WTC11 (cell line): ENCODE results near the gene SLC25A21. TPM values are rescaled to one million over a fixed set of nuclear protein-coding genes. Genes with fewer than 3 reads are reported as not detected.

ENCODE experiments used
- ATAC-seq: fragments of 200-7000 bp; cut with Tn5 transposase; 2 replicates; pipeline ENCODE4 v1.10.0; 2021; ENCODE audit warnings: mild to moderate bottlenecking, moderate library complexity
- CTCF ChIA-PET: fragments of 300-600 bp; sonication (Branson Sonifier 250); formaldehyde crosslinking; loops from one replicate; lab custom pipeline; 2021; ENCODE audit warnings: antibody characterized with exemption; lab: Charles Lee
- POLR2A ChIA-PET: fragments of 350-600 bp; sonication (Branson Sonifier 250); formaldehyde crosslinking; loops from one replicate; lab custom pipeline; 2021; ENCODE audit warnings: antibody characterized with exemption; lab: Charles Lee
- DNase-seq: peaks from one replicate; pipeline ENCODE4 v3.0.0; 2021; ENCODE audit warnings: low spot score
- H3K27ac Mint-ChIP-seq: 2 replicates; pipeline ENCODE4 v1.8.0; 2021; ENCODE audit warnings: mixed read lengths
- H3K27me3 Mint-ChIP-seq: 2 replicates; pipeline ENCODE4 v1.8.0; 2021; ENCODE audit warnings: low read depth, mild to moderate bottlenecking, moderate library complexity, mixed read lengths
- H3K36me3 Mint-ChIP-seq: 2 replicates; pipeline ENCODE4 v1.8.0; 2021; ENCODE audit warnings: mixed read lengths
- H3K4me1 Mint-ChIP-seq: 2 replicates; pipeline ENCODE4 v1.8.0; 2022; ENCODE audit warnings: mixed read lengths
- H3K4me3 Mint-ChIP-seq: 2 replicates; pipeline ENCODE4 v1.8.0; 2021; ENCODE audit warnings: mild to moderate bottlenecking, moderate library complexity, mixed read lengths
- H3K9me3 Mint-ChIP-seq: 2 replicates; pipeline ENCODE4 v1.8.0; 2021; ENCODE audit warnings: mixed read lengths
- ATF3 ChIP-seq: sonication (generic); formaldehyde crosslinking; conservative IDR thresholded peaks from 2 replicates; pipeline ENCODE4 v1.8.1; 2022; ENCODE audit warnings: mild to moderate bottlenecking, missing genetic modification reagents
- CREM ChIP-seq: sonication (generic); formaldehyde crosslinking; IDR thresholded peaks from 2 replicates; pipeline ENCODE4 v1.8.1; 2022; ENCODE audit warnings: mild to moderate bottlenecking, missing genetic modification reagents, moderate library complexity
- EMX1 ChIP-seq: fragments of 250-450 bp; sonication (Bioruptor Pico); IDR thresholded peaks from 2 replicates; pipeline ENCODE4 v1.8.0; 2021; ENCODE audit warnings: mild to moderate bottlenecking
- ETV6 ChIP-seq: sonication (generic); formaldehyde crosslinking; IDR thresholded peaks from 2 replicates; pipeline ENCODE4 v1.8.1; 2022; ENCODE audit warnings: mild to moderate bottlenecking, missing genetic modification reagents
- GTF2I ChIP-seq: fragments of 250-450 bp; sonication (Bioruptor Pico); conservative IDR thresholded peaks from 2 replicates; pipeline ENCODE4 v1.4.0; 2021; ENCODE audit warnings: mild to moderate bottlenecking
- JUN ChIP-seq: sonication (generic); formaldehyde crosslinking; IDR thresholded peaks from 2 replicates; pipeline ENCODE4 v1.8.0; 2023; ENCODE audit warnings: mild to moderate bottlenecking, missing genetic modification reagents
- MLX ChIP-seq: sonication (generic); formaldehyde crosslinking; IDR thresholded peaks from 2 replicates; pipeline ENCODE4 v1.8.1; 2023; ENCODE audit warnings: mild to moderate bottlenecking, missing genetic modification reagents, moderate library complexity
- MYBL2 ChIP-seq: sonication (generic); formaldehyde crosslinking; IDR thresholded peaks from 2 replicates; pipeline ENCODE4 v1.8.1; 2023; ENCODE audit warnings: mild to moderate bottlenecking, moderate library complexity, missing genetic modification reagents
- NFE2L1 ChIP-seq: sonication (generic); formaldehyde crosslinking; IDR thresholded peaks from 2 replicates; pipeline ENCODE4 v1.8.1; 2023; ENCODE audit warnings: missing genetic modification reagents
- PRRX2 ChIP-seq: fragments of 250-450 bp; sonication (Bioruptor Pico); IDR thresholded peaks from 2 replicates; pipeline ENCODE4 v1.8.0; 2021; ENCODE audit warnings: mild to moderate bottlenecking
- SMAD4 ChIP-seq: sonication (generic); formaldehyde crosslinking; IDR thresholded peaks from 2 replicates; pipeline ENCODE4 v1.8.0; 2022; ENCODE audit warnings: mild to moderate bottlenecking, missing genetic modification reagents
- SP1 ChIP-seq: sonication (generic); formaldehyde crosslinking; conservative IDR thresholded peaks from 2 replicates; pipeline ENCODE4 v1.8.1; 2022; ENCODE audit warnings: missing genetic modification reagents
- ZNF232 ChIP-seq: sonication (generic); formaldehyde crosslinking; IDR thresholded peaks from 2 replicates; pipeline ENCODE4 v1.8.0; 2022; ENCODE audit warnings: mild to moderate bottlenecking, missing genetic modification reagents
- ZNF396 ChIP-seq: fragments of 250-450 bp; sonication (Bioruptor Pico); IDR thresholded peaks from 2 replicates; pipeline ENCODE4 v1.8.0; 2021; ENCODE audit warnings: mild to moderate bottlenecking, moderate library complexity, borderline replicate concordance
- ZNF423 ChIP-seq: fragments of 250-450 bp; sonication (Bioruptor Pico); IDR thresholded peaks from 2 replicates; pipeline ENCODE4 v2.1.2; 2022; ENCODE audit warnings: mild to moderate bottlenecking, moderate library complexity
- ZNF532 ChIP-seq: fragments of 250-450 bp; sonication (Bioruptor Pico); IDR thresholded peaks from 2 replicates; pipeline ENCODE4 v1.9.0; 2021; ENCODE audit warnings: mild to moderate bottlenecking, borderline replicate concordance
- ZSCAN18 ChIP-seq: fragments of 250-450 bp; sonication (Bioruptor Pico); IDR thresholded peaks from 2 replicates; pipeline ENCODE4 v2.1.2; 2022; ENCODE audit warnings: mild to moderate bottlenecking, moderate library complexity
- total RNA-seq: library from RNA; stranded (reverse); gene quantifications from 3 replicates; pipeline ENCODE4 v1.2.3, GENCODE V29; 2021
- TF ChIP-seq, protein P1 (sequence below): sonication (generic); formaldehyde crosslinking; IDR thresholded peaks from 2 replicates; pipeline ENCODE4 v1.8.0; 2022; ENCODE audit warnings: missing genetic modification reagents
- TF ChIP-seq, protein P2 (sequence below): sonication (generic); formaldehyde crosslinking; IDR thresholded peaks from 2 replicates; pipeline ENCODE4 v1.8.0; 2023; ENCODE audit warnings: mild to moderate bottlenecking, missing genetic modification reagents

SLC25A21 gene
- total RNA-seq, 1 experiment from 2014 or later = 8.2 TPM

GRCh38 chr14:37168721-37169120 is 3.7 kb downstream of the SLC25A21 start (continued):
- TF ChIP-seq, protein P1, sequence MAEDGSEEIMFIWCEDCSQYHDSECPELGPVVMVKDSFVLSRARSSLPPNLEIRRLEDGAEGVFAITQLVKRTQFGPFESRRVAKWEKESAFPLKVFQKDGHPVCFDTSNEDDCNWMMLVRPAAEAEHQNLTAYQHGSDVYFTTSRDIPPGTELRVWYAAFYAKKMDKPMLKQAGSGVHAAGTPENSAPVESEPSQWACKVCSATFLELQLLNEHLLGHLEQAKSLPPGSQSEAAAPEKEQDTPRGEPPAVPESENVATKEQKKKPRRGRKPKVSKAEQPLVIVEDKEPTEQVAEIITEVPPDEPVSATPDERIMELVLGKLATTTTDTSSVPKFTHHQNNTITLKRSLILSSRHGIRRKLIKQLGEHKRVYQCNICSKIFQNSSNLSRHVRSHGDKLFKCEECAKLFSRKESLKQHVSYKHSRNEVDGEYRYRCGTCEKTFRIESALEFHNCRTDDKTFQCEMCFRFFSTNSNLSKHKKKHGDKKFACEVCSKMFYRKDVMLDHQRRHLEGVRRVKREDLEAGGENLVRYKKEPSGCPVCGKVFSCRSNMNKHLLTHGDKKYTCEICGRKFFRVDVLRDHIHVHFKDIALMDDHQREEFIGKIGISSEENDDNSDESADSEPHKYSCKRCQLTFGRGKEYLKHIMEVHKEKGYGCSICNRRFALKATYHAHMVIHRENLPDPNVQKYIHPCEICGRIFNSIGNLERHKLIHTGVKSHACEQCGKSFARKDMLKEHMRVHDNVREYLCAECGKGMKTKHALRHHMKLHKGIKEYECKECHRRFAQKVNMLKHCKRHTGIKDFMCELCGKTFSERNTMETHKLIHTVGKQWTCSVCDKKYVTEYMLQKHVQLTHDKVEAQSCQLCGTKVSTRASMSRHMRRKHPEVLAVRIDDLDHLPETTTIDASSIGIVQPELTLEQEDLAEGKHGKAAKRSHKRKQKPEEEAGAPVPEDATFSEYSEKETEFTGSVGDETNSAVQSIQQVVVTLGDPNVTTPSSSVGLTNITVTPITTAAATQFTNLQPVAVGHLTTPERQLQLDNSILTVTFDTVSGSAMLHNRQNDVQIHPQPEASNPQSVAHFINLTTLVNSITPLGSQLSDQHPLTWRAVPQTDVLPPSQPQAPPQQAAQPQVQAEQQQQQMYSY (CRISPR knock-in tag) = no peak
- TF ChIP-seq PRRX2 (CRISPR knock-in tag) = no peak
- TF ChIP-seq, all 79 proteins: peak for 0

DNA sequence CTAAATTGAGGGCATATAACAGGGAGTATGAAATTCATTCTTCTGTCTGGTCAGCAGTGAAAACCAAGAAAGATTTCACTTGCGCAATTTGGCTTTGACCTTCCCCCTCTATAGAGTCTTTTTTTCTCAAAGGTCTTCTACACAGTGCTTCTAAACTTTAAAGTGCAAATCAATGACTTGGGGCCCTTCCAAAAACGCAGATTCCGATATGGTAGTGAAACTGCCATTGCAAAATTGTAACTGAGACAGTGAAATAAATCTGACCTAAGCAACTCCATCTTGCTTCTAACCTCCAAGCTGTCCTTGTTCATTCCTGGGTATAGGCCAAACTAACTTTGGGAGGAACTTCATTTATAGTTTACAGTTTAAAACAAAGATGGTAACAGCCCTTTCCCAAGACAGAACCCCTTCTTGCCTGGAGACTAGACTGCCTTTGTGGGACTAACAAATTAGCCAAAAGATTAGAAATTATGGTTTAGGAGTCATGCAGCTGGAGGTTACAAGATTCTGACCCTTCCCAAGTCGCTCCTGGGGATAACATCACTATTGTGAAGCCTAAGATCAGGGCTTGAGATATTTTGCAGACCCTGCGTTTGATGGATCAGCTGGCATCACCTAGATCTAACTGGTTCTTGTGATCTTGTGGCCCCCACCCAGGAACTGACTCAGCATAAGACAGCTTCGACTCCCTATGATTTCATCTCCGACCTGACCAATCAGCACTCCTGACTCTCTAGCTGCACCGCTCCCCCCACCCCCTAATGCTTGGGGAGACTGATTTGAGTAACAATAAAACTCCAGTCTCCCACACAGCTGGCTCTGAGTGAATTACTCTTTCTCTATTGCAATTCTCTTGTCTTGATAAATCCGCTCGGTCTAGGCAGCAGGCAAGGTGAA is 5.0 kb downstream of the SLC25A21 start:
- DNase-seq (peak; percentile 63), ATAC-seq (peak; percentile 57)
- H3K27ac Mint-ChIP-seq = peak overlapping the region; percentile 73
- peaks cover 50% of the 10 kb centered on the region for H3K4me1 Mint-ChIP-seq
- CTCF ChIA-PET = interaction anchor here (0.5 to 1.4 kb wide), 8 partner anchors 15 to 980 kb away, joined by 3 to 11 read pairs (median 3); no protein-coding TSS in a partner anchor
- peaks cover 2% of the 10 kb centered on the region for H3K9me3 Mint-ChIP-seq
- no peaks in the 10 kb centered on the region; the same call in 1 of the 2 replicates for H3K27me3 Mint-ChIP-seq
- POLR2A ChIA-PET = interaction anchor here (1.5 kb wide), 1 partner anchor 31 kb away, joined by 3 read pairs; the partner anchor contains the start of gene MIPOL1
- H3K4me3 Mint-ChIP-seq = no peak overlapping the region
- peak; percentile 31; the same call in 1 of the 2 replicates for TF ChIP-seq ETV6 (CRISPR knock-in tag)
- peak; percentile 93 for TF ChIP-seq NFE2L1 (CRISPR knock-in tag)
- TF ChIP-seq EMX1 (CRISPR knock-in tag) = no peak
- TF ChIP-seq ZNF423 (CRISPR knock-in tag) = 0 out of 2 replicates have a peak, but pooled peaks have one; percentile 23
- TF ChIP-seq SP1 (CRISPR knock-in tag) = 0 out of 2 replicates have a peak, but pooled peaks have one; percentile 33
- TF ChIP-seq ZNF232 (CRISPR knock-in tag) = no peak
- H3K36me3 Mint-ChIP-seq = peaks cover 1% of the 10 kb centered on the region; the same call in 1 of the 2 replicates

DNA sequence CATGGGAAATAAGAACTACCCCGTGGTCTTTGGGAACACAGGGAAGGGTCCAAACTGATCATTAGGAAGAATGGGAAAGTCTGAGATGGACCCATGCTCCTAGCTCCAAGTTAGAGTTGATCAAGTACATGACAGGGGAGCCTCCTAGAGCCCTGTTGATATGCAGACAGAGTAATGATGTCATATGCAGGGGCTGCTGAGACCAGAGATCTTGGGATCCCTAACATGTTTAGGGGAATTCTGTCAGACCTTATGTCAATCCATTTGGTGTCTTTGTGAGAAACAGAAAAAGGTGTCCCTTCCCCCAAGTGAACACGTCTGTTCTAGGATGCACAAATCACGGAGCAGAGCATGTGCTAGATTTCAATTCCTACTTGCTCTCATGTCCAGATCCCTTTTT is 6.6 kb downstream of the SLC25A21 start:
- Mint-ChIP-seq H3K4me3 (no peak overlapping the region), H3K4me1 (peaks cover 46% of the 10 kb centered on the region), H3K27me3 (no peaks in the 10 kb centered on the region; the same call in 1 of the 2 replicates), H3K36me3 (peaks cover 4% of the 10 kb centered on the region; the same call in 1 of the 2 replicates), H3K27ac (no peak overlapping the region), H3K9me3 (peaks cover 10% of the 10 kb centered on the region)
- DNase-seq = no peak
- no peak for ATAC-seq
- ChIA-PET POLR2A (no interaction called here), CTCF (no interaction called here)
- TF ChIP-seq JUN (no peak), ZNF396 (CRISPR knock-in tag) (no peak), SMAD4 (no peak), ZSCAN18 (CRISPR knock-in tag) (no peak), MYBL2 (CRISPR knock-in tag) (no peak), GTF2I (CRISPR knock-in tag) (no peak), ZNF532 (no peak), ATF3 (CRISPR knock-in tag) (no peak), MLX (no peak), CREM (CRISPR knock-in tag) (no peak)
- TF ChIP-seq, protein P2, sequence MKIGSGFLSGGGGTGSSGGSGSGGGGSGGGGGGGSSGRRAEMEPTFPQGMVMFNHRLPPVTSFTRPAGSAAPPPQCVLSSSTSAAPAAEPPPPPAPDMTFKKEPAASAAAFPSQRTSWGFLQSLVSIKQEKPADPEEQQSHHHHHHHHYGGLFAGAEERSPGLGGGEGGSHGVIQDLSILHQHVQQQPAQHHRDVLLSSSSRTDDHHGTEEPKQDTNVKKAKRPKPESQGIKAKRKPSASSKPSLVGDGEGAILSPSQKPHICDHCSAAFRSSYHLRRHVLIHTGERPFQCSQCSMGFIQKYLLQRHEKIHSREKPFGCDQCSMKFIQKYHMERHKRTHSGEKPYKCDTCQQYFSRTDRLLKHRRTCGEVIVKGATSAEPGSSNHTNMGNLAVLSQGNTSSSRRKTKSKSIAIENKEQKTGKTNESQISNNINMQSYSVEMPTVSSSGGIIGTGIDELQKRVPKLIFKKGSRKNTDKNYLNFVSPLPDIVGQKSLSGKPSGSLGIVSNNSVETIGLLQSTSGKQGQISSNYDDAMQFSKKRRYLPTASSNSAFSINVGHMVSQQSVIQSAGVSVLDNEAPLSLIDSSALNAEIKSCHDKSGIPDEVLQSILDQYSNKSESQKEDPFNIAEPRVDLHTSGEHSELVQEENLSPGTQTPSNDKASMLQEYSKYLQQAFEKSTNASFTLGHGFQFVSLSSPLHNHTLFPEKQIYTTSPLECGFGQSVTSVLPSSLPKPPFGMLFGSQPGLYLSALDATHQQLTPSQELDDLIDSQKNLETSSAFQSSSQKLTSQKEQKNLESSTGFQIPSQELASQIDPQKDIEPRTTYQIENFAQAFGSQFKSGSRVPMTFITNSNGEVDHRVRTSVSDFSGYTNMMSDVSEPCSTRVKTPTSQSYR (CRISPR knock-in tag) = no peak
